ENCODE data around the gene ARHGAP8. TPM values are rescaled to one million over a fixed set of nuclear protein-coding genes. Genes with fewer than 3 reads are reported as not detected.

ARHGAP8 gene
- polyA plus RNA-seq, 3 donors: 0.03 TPM; not detected in 2

DNA sequence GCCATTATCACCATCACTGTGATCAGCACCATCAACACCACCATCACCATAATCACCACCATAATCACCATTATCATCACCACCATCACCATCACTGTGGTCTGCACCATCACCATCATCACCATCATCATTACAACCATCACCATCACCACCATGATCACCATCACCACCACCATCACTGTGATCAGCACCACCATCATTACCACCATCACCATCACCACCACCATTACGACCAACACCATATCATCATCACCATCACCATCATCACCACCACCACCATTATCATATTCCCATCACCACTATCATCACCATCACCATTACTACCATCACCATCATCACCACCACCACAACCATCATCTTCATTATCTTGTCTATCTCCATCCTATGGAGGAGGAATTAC lies 132.2 kb downstream of the ARHGAP8 start:
- no peaks in the 10 kb centered on the region for H3K4me1 ChIP-seq (ENCODE audit: control insufficient read depth in 1 of 2, insufficient read depth in 2 of 2, low read length in 2 of 2)
- H3K9ac ChIP-seq (ENCODE audit: insufficient read depth, low read length, poor library complexity, severe bottlenecking): no peak overlapping the region
- WGBS (ENCODE audit: insufficient coverage): 100% methylated on average over 1 of the region's 1 CpG
- no peaks in the 10 kb centered on the region for H3K36me3 ChIP-seq (replicated peaks in 1 of 2; ENCODE audit: control insufficient read depth in 1 of 2, insufficient read depth in 2 of 2, low read length in 2 of 2)
- no peaks in the 10 kb centered on the region for H3K27me3 ChIP-seq (ENCODE audit: control insufficient read depth in 2 of 2, insufficient read depth in 2 of 2, low read length in 2 of 2)
- Mint-ChIP-seq H3K36me3 (no peaks in the 10 kb centered on the region), H3K4me1 (no peaks in the 10 kb centered on the region), H3K27ac (no peak overlapping the region), H3K4me3 (no peak overlapping the region), H3K27me3 (ENCODE audit: low read depth in 3 of 3) (no peaks in the 10 kb centered on the region), H3K9me3 (no peaks in the 10 kb centered on the region)
- TF ChIP-seq, protein P1, sequence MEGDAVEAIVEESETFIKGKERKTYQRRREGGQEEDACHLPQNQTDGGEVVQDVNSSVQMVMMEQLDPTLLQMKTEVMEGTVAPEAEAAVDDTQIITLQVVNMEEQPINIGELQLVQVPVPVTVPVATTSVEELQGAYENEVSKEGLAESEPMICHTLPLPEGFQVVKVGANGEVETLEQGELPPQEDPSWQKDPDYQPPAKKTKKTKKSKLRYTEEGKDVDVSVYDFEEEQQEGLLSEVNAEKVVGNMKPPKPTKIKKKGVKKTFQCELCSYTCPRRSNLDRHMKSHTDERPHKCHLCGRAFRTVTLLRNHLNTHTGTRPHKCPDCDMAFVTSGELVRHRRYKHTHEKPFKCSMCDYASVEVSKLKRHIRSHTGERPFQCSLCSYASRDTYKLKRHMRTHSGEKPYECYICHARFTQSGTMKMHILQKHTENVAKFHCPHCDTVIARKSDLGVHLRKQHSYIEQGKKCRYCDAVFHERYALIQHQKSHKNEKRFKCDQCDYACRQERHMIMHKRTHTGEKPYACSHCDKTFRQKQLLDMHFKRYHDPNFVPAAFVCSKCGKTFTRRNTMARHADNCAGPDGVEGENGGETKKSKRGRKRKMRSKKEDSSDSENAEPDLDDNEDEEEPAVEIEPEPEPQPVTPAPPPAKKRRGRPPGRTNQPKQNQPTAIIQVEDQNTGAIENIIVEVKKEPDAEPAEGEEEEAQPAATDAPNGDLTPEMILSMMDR (IDR thresholded peaks at IDR 0.05): no peak
- H3K4me3 ChIP-seq (replicated peaks in 1 of 3; ENCODE audit: low read depth in 2 of 3, low read length in 3 of 3): no peak overlapping the region
- H3K4me2 ChIP-seq (replicated peaks; ENCODE audit: extremely low read depth, low read length, poor library complexity, severe bottlenecking): no peak overlapping the region
- no peak overlapping the region for H2AFZ ChIP-seq (ENCODE audit: insufficient read depth, low read depth, low read length, poor library complexity, severe bottlenecking)
- H3K27ac ChIP-seq (ENCODE audit: low read depth in 1 of 2, low read length in 2 of 2): no peak overlapping the region
- H4K20me1 ChIP-seq (ENCODE audit: insufficient read depth, low read length): no peaks in the 10 kb centered on the region
- DNase-seq: no peak
- intact Hi-C loops (cut with micrococcal nuclease): no loop called here
- no peaks in the 10 kb centered on the region for H3K79me2 ChIP-seq (ENCODE audit: insufficient read depth, low read length)
- H3K9me3 ChIP-seq (replicated peaks in 1 of 2; ENCODE audit: control insufficient read depth in 1 of 2, insufficient read depth in 1 of 2, low read length in 2 of 2): no peaks in the 10 kb centered on the region

DNA sequence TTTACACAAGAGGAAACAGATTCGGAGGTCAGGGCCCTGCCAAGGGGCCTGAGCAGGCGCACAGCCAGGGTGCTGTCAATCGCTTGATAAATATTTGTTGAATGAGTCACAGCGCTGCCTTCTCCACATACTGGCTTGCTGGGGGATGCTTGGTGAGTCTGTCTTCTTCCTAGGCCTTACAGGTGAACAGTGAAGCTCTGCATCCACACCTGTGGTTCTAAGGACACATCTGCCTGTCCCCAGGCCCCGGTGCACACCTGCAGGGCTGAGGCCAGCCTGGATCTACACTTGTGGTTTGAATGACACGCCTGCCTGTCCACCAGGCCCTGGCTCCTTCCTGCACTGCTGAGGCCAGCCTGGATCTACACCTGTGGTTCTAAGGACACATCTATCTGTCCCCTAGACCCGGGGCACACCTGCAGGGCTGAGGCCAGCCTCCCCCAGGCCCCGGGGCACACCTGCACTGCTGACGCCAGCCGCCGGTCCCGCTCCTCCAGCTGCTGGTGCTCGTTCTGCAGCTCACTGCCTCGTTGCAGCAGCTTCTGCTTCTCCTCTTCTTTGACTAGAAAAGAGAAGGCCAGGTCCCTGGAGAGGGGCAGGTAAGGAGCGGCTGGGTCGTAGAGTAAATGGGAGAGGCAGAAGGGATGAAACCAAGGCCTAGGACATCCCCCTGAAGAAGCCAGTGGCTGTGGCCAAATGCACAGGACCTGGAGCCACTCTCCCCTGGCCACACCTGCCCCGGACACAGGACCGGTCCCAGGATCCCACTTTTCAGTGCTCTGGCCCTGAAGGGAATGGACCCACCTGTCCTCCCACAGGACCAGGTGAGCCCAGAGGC lies 132.8 kb downstream of the ARHGAP8 start:
- Mint-ChIP-seq H3K4me3 (no peak overlapping the region), H3K9me3 (no peaks in the 10 kb centered on the region), H3K36me3 (no peaks in the 10 kb centered on the region), H3K27me3 (ENCODE audit: low read depth in 3 of 3) (no peaks in the 10 kb centered on the region), H3K4me1 (no peaks in the 10 kb centered on the region), H3K27ac (no peak overlapping the region)
- intact Hi-C loops (cut with micrococcal nuclease): no loop called here
- H3K79me2 ChIP-seq (ENCODE audit: insufficient read depth, low read length): no peaks in the 10 kb centered on the region
- no peak overlapping the region for H3K4me2 ChIP-seq (replicated peaks; ENCODE audit: extremely low read depth, low read length, poor library complexity, severe bottlenecking)
- no peaks in the 10 kb centered on the region for H3K36me3 ChIP-seq (replicated peaks in 1 of 2; ENCODE audit: control insufficient read depth in 1 of 2, insufficient read depth in 2 of 2, low read length in 2 of 2)
- 94% methylated on average over 12 of the region's 18 CpGs for WGBS (ENCODE audit: insufficient coverage)
- no peaks in the 10 kb centered on the region for H3K4me1 ChIP-seq (ENCODE audit: control insufficient read depth in 1 of 2, insufficient read depth in 2 of 2, low read length in 2 of 2)
- H3K27me3 ChIP-seq (ENCODE audit: control insufficient read depth in 2 of 2, insufficient read depth in 2 of 2, low read length in 2 of 2): no peaks in the 10 kb centered on the region
- no peak overlapping the region for H2AFZ ChIP-seq (ENCODE audit: insufficient read depth, low read depth, low read length, poor library complexity, severe bottlenecking)
- no peak overlapping the region for H3K9ac ChIP-seq (ENCODE audit: insufficient read depth, low read length, poor library complexity, severe bottlenecking)
- no peak for DNase-seq
- no peak overlapping the region for H3K4me3 ChIP-seq (replicated peaks in 1 of 3; ENCODE audit: low read depth in 2 of 3, low read length in 3 of 3)
- no peaks in the 10 kb centered on the region for H3K9me3 ChIP-seq (replicated peaks in 1 of 2; ENCODE audit: control insufficient read depth in 1 of 2, insufficient read depth in 1 of 2, low read length in 2 of 2)
- H4K20me1 ChIP-seq (ENCODE audit: insufficient read depth, low read length): no peaks in the 10 kb centered on the region
- TF ChIP-seq, protein P1 (IDR thresholded peaks at IDR 0.05): no peak
- no peak overlapping the region for H3K27ac ChIP-seq (ENCODE audit: low read depth in 1 of 2, low read length in 2 of 2)

All from CD14-positive monocyte (primary cell).